Measurements from ENCODE around the gene CMTR1. TPM values are rescaled to one million over a fixed set of nuclear protein-coding genes. Genes with fewer than 3 reads are reported as not detected.

CMTR1 gene
- total and polyA plus RNA-seq, 2 of the 13 experiments (the other 11 are each of a cell fraction or from before 2014, with no cell fraction given) = 19.7 to 55.2 TPM

DNA sequence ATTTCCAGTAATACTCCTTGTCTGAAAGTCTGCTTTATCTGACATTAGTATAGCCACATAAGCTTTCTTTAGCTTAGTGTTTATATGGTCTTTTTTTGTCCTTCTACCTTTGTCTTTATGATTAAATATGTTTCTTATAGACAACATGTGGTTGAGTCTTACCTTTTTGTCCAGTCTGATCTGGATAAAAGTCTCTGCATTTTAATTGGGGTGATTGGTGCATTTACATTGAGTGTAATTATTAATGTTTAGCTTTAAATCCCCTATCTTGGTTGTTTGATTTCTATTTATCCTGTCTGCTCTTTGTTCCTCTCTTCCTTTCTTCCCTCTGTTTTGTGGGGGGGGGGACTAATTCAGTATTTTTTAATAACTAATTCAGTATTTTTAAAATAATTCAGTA, 34.7 kb downstream of the CMTR1 start:
- Histone ChIP-seq H3K79me2 (ENCODE audit: insufficient read depth, low read length) (no peaks in the 10 kb centered on the region), H2AFZ (ENCODE audit: low read length) (no peak overlapping the region), H3K4me2 (ENCODE audit: low read depth, low read length) (no peak overlapping the region), H3K27ac (ENCODE audit: extremely low read length, insufficient read depth, low read length) (no peak overlapping the region), H3K9me3 (ENCODE audit: low read length) (no peaks in the 10 kb centered on the region), H3K4me1 (ENCODE audit: insufficient read depth, low read length) (no peaks in the 10 kb centered on the region), H3K4me3 (replicated peaks in 1 of 3; ENCODE audit: insufficient read depth in 1 of 3, low read depth in 2 of 3, low read length in 3 of 3) (no peak overlapping the region), H3K36me3 (replicated peaks in 1 of 2; ENCODE audit: control insufficient read depth in 1 of 2, insufficient read depth in 2 of 2, low read length in 2 of 2) (peaks cover 23 to 39% of the 10 kb centered on the region in 2 experiments), H3K9ac (ENCODE audit: insufficient read depth, low read depth, low read length) (no peak overlapping the region), H3K27me3 (ENCODE audit: control insufficient read depth in 1 of 2, insufficient read depth in 2 of 2, low read length in 2 of 2) (no peaks in the 10 kb centered on the region), H4K20me1 (ENCODE audit: insufficient read depth, low read length) (0 out of 2 replicates have a peak, but pooled peaks cover 3% of the 10 kb centered on the region)
- TF ChIP-seq SP1 (IDR thresholded peaks at IDR 0.05) = no peak
- TF ChIP-seq SP1 (CRISPR knock-in tag; IDR thresholded peaks at IDR 0.05) = no peak
- no peak for TF ChIP-seq HOXA3 (CRISPR knock-in tag; IDR thresholded peaks at IDR 0.05)
- no peak for TF ChIP-seq PCBP1 (IDR thresholded peaks at IDR 0.05; ENCODE audit: borderline replicate concordance, low read depth, low read length)
- no peak for TF ChIP-seq SUZ12 (IDR thresholded peaks at IDR 0.05; ENCODE audit: low read depth, low read length)
- TF ChIP-seq ZNF510 (CRISPR knock-in tag; IDR thresholded peaks at IDR 0.05; ENCODE audit: low read depth) = no peak
- TF ChIP-seq HNRNPUL1 (IDR thresholded peaks at IDR 0.05; ENCODE audit: low read depth, low read length) = no peak
- TF ChIP-seq REL (CRISPR knock-in tag; conservative IDR thresholded peaks at IDR 0.05) = no peak
- no peak for TF ChIP-seq KDM5A (IDR thresholded peaks at IDR 0.05; ENCODE audit: borderline replicate concordance, low read length)
- no peak for TF ChIP-seq DPF2 (CRISPR knock-in tag; IDR thresholded peaks at IDR 0.05; ENCODE audit: borderline replicate concordance, low read depth)
- no peak for TF ChIP-seq KLF16 (CRISPR knock-in tag; IDR thresholded peaks at IDR 0.05)
- no peak for TF ChIP-seq GTF3A (CRISPR knock-in tag; conservative IDR thresholded peaks at IDR 0.05)
- no peak for TF ChIP-seq ZNF33A (CRISPR knock-in tag; IDR thresholded peaks at IDR 0.05; ENCODE audit: borderline replicate concordance)
- TF ChIP-seq NR2F6 (IDR thresholded peaks at IDR 0.05) = no peak
- no peak for TF ChIP-seq NR2F6 (CRISPR knock-in tag; IDR thresholded peaks at IDR 0.05)
- no peak for TF ChIP-seq CBX1 (IDR thresholded peaks at IDR 0.05; ENCODE audit: low read depth)
- no peak for TF ChIP-seq ZNF773 (CRISPR knock-in tag; IDR thresholded peaks at IDR 0.05; ENCODE audit: borderline replicate concordance)
- no peak for TF ChIP-seq KLF13 (CRISPR knock-in tag; IDR thresholded peaks at IDR 0.05)
- in situ Hi-C loops (cut with HindIII; ENCODE audit: extremely low pct_ligation_motif_present, low pct_unique_long_range_greater_than_20kb) = no loop called here
- POLR2A ChIA-PET = interaction anchor here (0.6 kb wide), 1 partner anchor 23 kb away, joined by 5 read pairs; no protein-coding TSS in a partner anchor
- DNase-seq (ENCODE audit: low spot score) (no peak), ATAC-seq (no peak), FAIRE-seq (no peak)
- CTCF ChIA-PET (ENCODE audit: low intra/inter-chr PET ratio, low total read pairs) = no interaction called here
- no TSS peak for BruUV-seq (replicated peaks)
- intact Hi-C loops (cut with micrococcal nuclease; ENCODE audit: unreplicated experiment) = no loop called here

All from HepG2 (cell line).